Loucy (cell line): Measurements from ENCODE around the gene LYPD8.

Experiments used
- EZH2phosphoT487 ChIP-seq: fragments of 200-600 bp; IDR thresholded peaks from 2 replicates; pipeline ENCODE4 v1.6.1; 2018; ENCODE audit warnings: antibody characterized with exemption, mild to moderate bottlenecking, moderate library complexity, borderline replicate concordance
- TF ChIP-seq, protein P1 (sequence below): fragments of 200-600 bp; sonication (generic); conservative IDR thresholded peaks from 2 replicates; pipeline ENCODE4 v1.5.1; 2014; ENCODE audit warnings: mild to moderate bottlenecking, antibody characterized with exemption, low read length

- TF ChIP-seq, protein P1, sequence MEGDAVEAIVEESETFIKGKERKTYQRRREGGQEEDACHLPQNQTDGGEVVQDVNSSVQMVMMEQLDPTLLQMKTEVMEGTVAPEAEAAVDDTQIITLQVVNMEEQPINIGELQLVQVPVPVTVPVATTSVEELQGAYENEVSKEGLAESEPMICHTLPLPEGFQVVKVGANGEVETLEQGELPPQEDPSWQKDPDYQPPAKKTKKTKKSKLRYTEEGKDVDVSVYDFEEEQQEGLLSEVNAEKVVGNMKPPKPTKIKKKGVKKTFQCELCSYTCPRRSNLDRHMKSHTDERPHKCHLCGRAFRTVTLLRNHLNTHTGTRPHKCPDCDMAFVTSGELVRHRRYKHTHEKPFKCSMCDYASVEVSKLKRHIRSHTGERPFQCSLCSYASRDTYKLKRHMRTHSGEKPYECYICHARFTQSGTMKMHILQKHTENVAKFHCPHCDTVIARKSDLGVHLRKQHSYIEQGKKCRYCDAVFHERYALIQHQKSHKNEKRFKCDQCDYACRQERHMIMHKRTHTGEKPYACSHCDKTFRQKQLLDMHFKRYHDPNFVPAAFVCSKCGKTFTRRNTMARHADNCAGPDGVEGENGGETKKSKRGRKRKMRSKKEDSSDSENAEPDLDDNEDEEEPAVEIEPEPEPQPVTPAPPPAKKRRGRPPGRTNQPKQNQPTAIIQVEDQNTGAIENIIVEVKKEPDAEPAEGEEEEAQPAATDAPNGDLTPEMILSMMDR = no peak
- TF ChIP-seq EZH2phosphoT487 = no peak
These were observed 35.5 kb upstream of the LYPD8 start for GRCh38 chr1:248791010-248791409.
